ENCODE results near the gene NPPC.
"Not testable (repeated sequence)": the region's sequence is repeated elsewhere in the genome, so short reads cannot be mapped to it uniquely, and the experiment has no call there.

Gene NPPC

DNA sequence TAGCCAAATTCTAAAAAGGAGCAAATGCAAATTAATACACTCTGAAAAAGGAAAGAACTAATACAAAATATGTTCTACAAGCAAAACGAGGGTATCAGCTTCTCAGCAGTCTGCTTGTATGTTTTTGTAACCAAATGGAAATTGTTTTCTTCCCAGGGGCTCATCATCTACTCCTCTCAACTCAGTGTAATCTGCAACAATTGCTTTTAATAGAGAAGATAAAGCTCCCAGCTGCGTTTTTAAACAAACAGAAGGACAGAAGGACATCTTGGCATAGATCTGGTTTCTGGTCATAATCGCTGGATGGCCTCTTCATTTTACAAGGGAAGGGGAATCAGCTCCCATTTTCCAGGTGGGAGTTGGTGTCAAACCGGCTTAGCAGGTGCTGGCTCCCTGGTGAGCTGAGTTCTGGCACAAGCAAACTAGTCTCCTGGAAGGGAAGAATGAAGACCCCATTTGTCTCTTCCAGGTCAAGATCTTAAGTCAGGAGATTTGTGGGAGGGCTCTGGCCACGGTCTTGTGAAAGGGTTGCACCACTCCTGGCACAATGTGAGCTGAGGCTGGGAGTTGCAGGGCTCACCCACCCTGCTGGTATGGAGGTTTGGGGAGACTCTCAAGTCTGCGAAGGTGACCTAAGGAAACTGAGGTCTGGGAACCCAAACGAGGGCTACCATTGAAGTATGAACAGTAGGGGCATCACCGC is 41.6 kb downstream of the NPPC start:
- no peak for DNase-seq (ENCODE audit: low read depth)

DNA sequence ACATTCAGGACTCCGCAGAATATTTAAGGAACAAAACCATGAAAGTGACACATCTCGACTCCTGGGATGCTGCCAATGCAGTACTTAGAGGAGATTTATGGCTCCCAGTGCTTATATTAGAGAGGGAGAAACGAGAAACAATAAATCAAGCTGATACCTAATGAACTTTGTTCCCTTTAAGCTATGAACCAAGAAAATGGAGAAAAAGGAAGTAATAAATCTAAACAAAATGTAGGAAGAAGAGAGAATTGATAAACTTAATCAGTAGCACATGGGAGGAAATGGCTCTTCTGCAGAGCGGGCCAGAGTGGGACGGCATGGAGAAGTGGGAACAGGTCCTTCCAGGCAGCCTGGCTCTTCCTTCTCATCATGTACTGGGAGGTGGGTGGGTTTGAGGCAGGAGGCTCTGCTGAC is 42.7 kb downstream of the NPPC start:
- no peak for DNase-seq (ENCODE audit: low read depth)

DNA sequence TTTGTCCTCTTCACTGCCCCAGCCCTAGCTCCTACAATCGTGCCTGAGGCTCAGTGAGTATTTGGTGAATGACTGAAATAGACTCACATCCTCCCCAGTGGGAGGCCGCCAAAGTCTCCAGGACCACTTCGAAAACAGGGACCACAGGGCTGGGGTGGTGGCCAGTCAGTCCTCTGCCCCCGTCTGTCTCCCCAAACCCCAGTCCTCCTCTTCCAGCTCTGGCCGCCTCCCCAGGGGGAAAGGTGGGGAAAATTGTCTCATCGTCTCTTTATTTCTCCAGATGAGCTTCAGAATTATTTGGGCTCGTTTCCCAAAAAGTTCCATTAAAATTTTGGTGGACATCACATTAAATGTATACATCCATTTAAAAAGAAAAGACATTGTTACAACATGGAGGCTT is 43.5 kb downstream of the NPPC start:
- DNase-seq (ENCODE audit: low read depth) = no peak

DNA sequence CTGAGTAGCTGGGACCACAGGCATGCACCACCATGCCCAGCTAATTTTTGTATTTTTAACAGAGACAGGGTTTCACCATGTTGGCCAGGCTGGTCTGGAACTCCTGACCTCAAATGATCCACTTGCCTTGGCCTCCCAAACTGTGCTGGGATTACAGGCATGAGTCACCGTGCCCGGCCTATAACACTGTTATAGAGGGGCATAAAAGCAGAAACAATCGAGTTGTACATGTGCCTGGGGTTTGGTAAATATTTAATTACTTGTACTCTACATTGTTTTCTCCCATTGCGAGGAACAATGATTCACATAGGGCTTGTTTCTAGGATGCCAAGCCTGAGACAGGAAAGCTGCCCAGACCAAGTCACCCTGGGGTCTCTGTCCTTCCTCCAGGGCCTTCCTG is 45.8 kb downstream of the NPPC start:
- not testable (repeated sequence) for DNase-seq (ENCODE audit: low read depth)

DNA sequence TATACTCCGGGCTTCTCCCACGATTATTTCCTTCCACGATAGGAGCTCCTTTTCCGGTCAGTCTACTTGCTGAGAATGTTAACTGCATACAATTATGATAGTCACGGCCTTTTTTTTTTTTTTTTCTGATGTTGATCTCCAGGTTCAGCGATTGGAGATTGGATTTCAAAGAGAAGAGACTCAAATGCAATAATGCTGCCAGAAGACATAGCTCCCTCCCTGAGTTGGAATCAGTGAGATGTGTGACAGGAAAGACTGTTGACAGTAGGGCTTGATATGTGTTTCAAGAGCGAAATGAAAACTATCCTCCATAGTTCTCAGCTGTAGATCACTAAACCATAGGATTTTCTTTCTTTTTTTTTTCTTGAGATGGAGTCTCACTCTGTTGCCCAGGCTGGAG is 47.0 kb downstream of the NPPC start:
- no peak for DNase-seq (ENCODE audit: low read depth)

DNA sequence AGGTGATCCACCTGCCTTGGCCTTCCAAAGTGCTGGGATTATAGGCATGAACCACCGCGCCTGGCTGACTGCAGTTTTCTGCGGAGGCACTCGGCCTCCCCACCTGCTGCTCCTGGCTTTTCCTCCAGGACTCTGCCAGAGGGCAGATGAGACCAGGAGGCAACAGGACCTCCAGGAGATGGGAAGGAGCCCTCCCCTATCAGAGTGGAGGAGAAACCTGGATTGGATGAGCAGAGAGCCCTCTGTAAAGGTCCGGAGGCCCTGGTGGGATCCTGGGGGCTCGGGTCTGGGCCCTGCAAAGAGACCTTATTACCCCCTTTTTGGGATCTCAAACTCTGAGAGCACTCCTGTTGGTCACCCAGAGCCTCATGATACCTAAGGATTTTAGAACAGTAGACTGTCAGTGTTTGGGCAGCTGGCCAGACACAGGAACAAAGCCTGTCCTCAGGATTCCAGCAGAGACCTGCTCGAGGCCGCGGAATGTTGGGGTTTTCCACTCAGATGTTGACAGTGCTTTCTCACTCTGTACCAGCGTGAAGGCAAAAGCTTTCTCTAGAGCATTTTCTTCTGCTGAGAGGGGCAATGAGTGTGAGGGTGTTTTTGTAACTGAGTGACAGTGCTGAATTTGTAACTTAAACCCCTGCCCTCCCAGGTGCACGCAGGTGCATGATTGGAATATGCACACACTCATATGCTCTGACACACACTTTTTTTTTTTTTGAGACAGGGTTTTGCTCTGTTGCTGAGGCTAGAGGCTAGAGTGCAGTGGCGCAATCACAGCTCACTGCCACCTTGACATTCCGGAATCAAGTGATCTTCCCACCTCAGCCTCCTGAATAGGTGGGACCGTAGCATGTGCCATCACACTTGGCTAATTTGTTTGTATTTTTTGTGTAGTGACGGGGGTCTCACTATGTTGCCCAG is 48.4 kb downstream of the NPPC start:
- DNase-seq (ENCODE audit: low read depth) = no peak

DNA sequence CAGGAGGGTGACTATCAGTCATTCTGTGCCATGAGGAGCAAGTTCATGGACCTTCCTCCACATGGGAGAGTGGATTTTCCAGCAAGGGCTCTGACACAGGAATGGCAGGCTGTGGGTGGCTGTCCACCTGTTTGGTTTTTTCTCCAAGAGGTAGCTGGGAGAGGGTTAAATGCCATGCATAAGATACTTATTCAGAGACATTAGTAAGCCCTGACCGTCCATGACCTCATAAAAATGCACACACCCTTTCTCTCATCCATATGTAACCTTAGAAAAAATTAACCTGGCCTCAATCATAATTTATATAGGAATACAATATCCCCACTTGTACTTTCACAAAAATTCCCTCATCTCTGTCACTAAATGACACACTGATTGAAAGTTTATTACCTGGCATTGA is 51.3 kb downstream of the NPPC start:
- no peak for DNase-seq (ENCODE audit: low read depth)
